Smooth muscle cell (in vitro differentiated cells): Measurements from ENCODE around the gene PLLP. TPM values are rescaled to one million over a fixed set of nuclear protein-coding genes. Genes with fewer than 3 reads are reported as not detected.

Source experiments
- DNase-seq: peaks from one replicate; lab custom pipeline; 2025; ENCODE audit not compliant: unreplicated experiment; lab: John Stamatoyannopoulos, UW
- H2AFZ ChIP-seq: fragments of 200-600 bp; sonication (generic); 2 replicates; pipeline ENCODE4 v1.6.0; 2016; ENCODE audit warnings: antibody characterized with exemption, low read depth, mild to moderate bottlenecking
- H3F3A ChIP-seq: fragments of 200-600 bp; sonication (generic); 2 replicates; pipeline ENCODE4 v1.6.0; 2017; ENCODE audit warnings: antibody characterized with exemption, low read depth
- H3K27ac ChIP-seq: fragments of 200-600 bp; sonication (generic); 2 replicates; pipeline ENCODE4 v1.5.1; 2016; ENCODE audit warnings: low read depth, mild to moderate bottlenecking
- H3K27me3 ChIP-seq: fragments of 200-600 bp; sonication (generic); 2 replicates; pipeline ENCODE4 v1.6.1; 2016; ENCODE audit warnings: low read depth, mild to moderate bottlenecking
- H3K36me3 ChIP-seq: fragments of 200-600 bp; sonication (generic); 2 replicates; pipeline ENCODE4 v1.5.1; 2016; ENCODE audit warnings: low read depth
- H3K4me1 ChIP-seq: fragments of 200-600 bp; sonication (generic); 2 replicates; pipeline ENCODE4 v1.5.1; 2016; ENCODE audit warnings: low read depth
- H3K4me2 ChIP-seq: fragments of 200-600 bp; sonication (generic); 2 replicates; pipeline ENCODE4 v1.6.0; 2016; ENCODE audit warnings: mild to moderate bottlenecking
- H3K4me3 ChIP-seq: fragments of 200-600 bp; sonication (generic); 2 replicates; pipeline ENCODE4 v1.5.1; 2016; ENCODE audit warnings: mild to moderate bottlenecking
- H3K79me2 ChIP-seq: fragments of 200-600 bp; sonication (generic); 2 replicates; pipeline ENCODE4 v1.6.0; 2016; ENCODE audit warnings: low read depth, mild to moderate bottlenecking
- H3K9ac ChIP-seq: fragments of 200-600 bp; sonication (generic); 2 replicates; pipeline ENCODE4 v1.6.0; 2016; ENCODE audit warnings: low read depth
- H3K9me3 ChIP-seq: fragments of 200-600 bp; sonication (generic); replicated peaks from 2 replicates; pipeline ENCODE4 v1.5.1; 2016; ENCODE audit warnings: low read depth
- H4K20me1 ChIP-seq: fragments of 200-600 bp; sonication (generic); 2 replicates; pipeline ENCODE4 v1.6.0; 2016; ENCODE audit warnings: low read depth
- CTCF ChIP-seq: fragments of 200-600 bp; sonication (generic); IDR thresholded peaks from 2 replicates; pipeline ENCODE4 v1.5.1; 2017; ENCODE audit warnings: borderline replicate concordance, mild to moderate bottlenecking, antibody characterized with exemption; ENCODE audit not compliant: insufficient read depth, poor library complexity, severe bottlenecking
- WGBS: methylation state at CpG from one replicate; pipeline ENCODE4 v1.1.7; 2016; ENCODE audit warnings: low lambda C conversion rate; 5-methylcytosine and 5-hydroxymethylcytosine counted together
- polyA plus RNA-seq: library from polyadenylated mRNA; unstranded; fragments of >200 nt; fragmentation: Nextera tagmentation; extraction: Ambion mirVana; gene quantifications from 2 replicates; pipeline ENCODE4 v1.2.1, GENCODE V29; 2016
- total RNA-seq: library from RNA; depleted of rRNA; stranded (reverse); fragments of >200 nt; gene quantifications from 2 replicates; pipeline ENCODE4 v1.2.3, GENCODE V29; 2014

Gene PLLP
- total and polyA plus RNA-seq, 2 experiments from 2014 or later: 0.59 TPM; not detected in 1

GRCh38 chr16:57258226-57258909 is 26.1 kb downstream of the PLLP start:
- no peaks in the 10 kb centered on the region for H3K27me3 ChIP-seq
- peaks cover 13% of the 10 kb centered on the region for H3K4me1 ChIP-seq
- no peaks in the 10 kb centered on the region for H3K36me3 ChIP-seq
- no peak for TF ChIP-seq CTCF
- H4K20me1 ChIP-seq: no peaks in the 10 kb centered on the region
- no peak overlapping the region for H3K27ac ChIP-seq
- H3K9ac ChIP-seq: no peak overlapping the region
- no peaks in the 10 kb centered on the region for H3K9me3 ChIP-seq
- no peak overlapping the region for H3K4me3 ChIP-seq
- no peaks in the 10 kb centered on the region for H3K79me2 ChIP-seq
- no peak for DNase-seq
- WGBS: 98% methylated on average over 18 of the region's 18 CpGs
- H2AFZ ChIP-seq: no peak overlapping the region
- H3K4me2 ChIP-seq: no peak overlapping the region
- H3F3A ChIP-seq: no peaks in the 10 kb centered on the region

DNA sequence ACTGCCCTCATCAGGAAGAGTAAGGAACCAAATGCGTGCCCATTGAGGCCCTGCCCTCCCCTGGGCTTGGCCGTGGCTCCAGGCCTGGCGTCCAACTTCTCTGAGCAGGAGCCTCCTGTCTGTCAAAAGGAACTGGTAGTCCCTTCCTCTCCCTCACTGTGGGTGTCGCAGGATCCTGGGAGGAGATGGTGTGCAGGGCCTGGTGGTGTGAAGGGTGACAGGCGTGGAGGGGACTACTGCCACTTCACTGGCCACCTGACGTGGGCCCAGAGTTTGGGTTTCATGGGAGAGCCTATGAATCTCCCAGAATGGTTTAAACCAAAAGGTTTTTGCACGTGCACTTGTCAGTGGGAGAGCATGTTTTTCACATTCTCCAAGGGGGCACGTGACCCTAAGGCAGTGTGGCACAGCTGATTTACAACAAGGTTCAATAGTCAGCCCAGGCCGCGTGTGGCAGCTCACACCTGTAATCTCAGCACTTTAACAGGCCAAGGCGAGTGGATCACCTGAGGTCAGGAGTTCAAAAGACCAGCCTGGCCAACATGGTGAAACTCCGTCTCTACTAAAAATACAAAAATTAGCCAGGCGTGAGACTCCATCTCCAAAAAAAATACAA is 26.9 kb downstream of the PLLP start:
- Histone ChIP-seq H2AFZ (no peak overlapping the region), H3K9me3 (no peaks in the 10 kb centered on the region), H3K27me3 (no peaks in the 10 kb centered on the region), H3K27ac (no peak overlapping the region), H3F3A (no peaks in the 10 kb centered on the region), H3K4me1 (peaks cover 13% of the 10 kb centered on the region), H3K36me3 (no peaks in the 10 kb centered on the region), H3K4me2 (no peak overlapping the region), H3K9ac (no peak overlapping the region), H4K20me1 (no peaks in the 10 kb centered on the region), H3K79me2 (no peaks in the 10 kb centered on the region), H3K4me3 (no peak overlapping the region)
- TF ChIP-seq CTCF: no peak
- WGBS: 95% methylated on average over 13 of the region's 13 CpGs
- DNase-seq: no peak

GRCh38 chr16:57256601-57257395 is 27.7 kb downstream of the PLLP start:
- Histone ChIP-seq H3F3A (no peaks in the 10 kb centered on the region), H3K9me3 (no peaks in the 10 kb centered on the region), H3K9ac (no peak overlapping the region), H3K27ac (no peak overlapping the region), H3K27me3 (no peaks in the 10 kb centered on the region), H3K4me2 (no peak overlapping the region), H3K4me3 (no peak overlapping the region), H3K79me2 (no peaks in the 10 kb centered on the region), H4K20me1 (no peaks in the 10 kb centered on the region), H2AFZ (no peak overlapping the region), H3K4me1 (peaks cover 13% of the 10 kb centered on the region), H3K36me3 (no peaks in the 10 kb centered on the region)
- TF ChIP-seq CTCF: no peak
- no peak for DNase-seq
- WGBS: 95% methylated on average over 16 of the region's 16 CpGs
